K562 (cell line): ENCODE data around the gene IFNGR2.

ENCODE experiments used
- MYBL2 ChIP-seq, 2 experiments: fragments of 450-650 bp in 1 of 2; sonication (generic) in 1 of 2; formaldehyde crosslinking in 1 of 2; IDR thresholded peaks; 2 replicates each; pipeline versions ENCODE4 v1.6.1 to v1.8.1; 2017 to 2022; ENCODE audit warnings: borderline replicate concordance in 1 of 2, inconsistent platforms in 1 of 2, low read depth in 1 of 2, mild to moderate bottlenecking in 1 of 2, missing genetic modification reagents in 1 of 2, moderate library complexity in 1 of 2
- POLR2A ChIP-seq: fragments of 450-650 bp; conservative IDR thresholded peaks from 2 replicates; pipeline ENCODE4 v1.6.1; 2016
- RCOR1 ChIP-seq, 2 experiments: IDR thresholded peaks; 2 replicates each; pipeline ENCODE4 v1.6.1; 2012; ENCODE audit warnings: low read depth in 2 of 2, low read length in 2 of 2, borderline replicate concordance in 1 of 2, improper control_type of control experiment in 1 of 2
- SIN3A ChIP-seq, 2 experiments: fragments of 150-350 bp in 1 of 2; IDR thresholded peaks; 2 replicates each; pipeline ENCODE4 v1.6.1; 2011 to 2016; ENCODE audit warnings: borderline replicate concordance in 2 of 2, low read depth in 2 of 2, low read length in 2 of 2, mild to moderate bottlenecking in 2 of 2, moderate library complexity in 2 of 2; ENCODE audit not compliant: control insufficient read depth in 1 of 2
- TF ChIP-seq, protein P1 (sequence below): sonication (generic); formaldehyde crosslinking; IDR thresholded peaks from 2 replicates; pipeline ENCODE4 v1.8.0; 2023; ENCODE audit warnings: mild to moderate bottlenecking, missing genetic modification reagents
- TF ChIP-seq, protein P2 (sequence below), 2 experiments: fragments of 450-650 bp in 1 of 2; sonication (generic) in 1 of 2; formaldehyde crosslinking; conservative IDR thresholded peaks; 2 replicates each; pipeline versions ENCODE4 v1.4.0 to v1.8.1; 2020 to 2022; ENCODE audit warnings: mild to moderate bottlenecking in 1 of 2, missing genetic modification reagents in 1 of 2

DNA sequence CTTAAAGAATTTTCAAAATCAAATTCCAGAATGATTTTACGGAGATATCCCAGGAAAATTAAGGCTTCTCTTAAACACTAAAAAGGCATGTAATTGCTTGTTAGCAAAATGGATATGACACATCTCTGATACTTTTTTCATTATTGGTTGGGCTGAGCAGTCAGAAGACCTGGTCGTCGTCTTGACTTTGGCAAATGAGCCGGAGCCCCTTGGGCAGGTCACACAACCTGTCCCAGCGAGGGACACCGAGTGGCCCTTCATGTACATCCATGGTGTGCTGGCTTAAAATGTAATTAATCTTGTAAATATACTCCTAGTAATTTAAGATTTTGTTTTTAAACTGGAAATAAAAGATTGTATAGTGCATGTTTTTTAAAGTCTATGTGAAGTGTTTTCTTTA lies 33.9 kb downstream of the IFNGR2 start:
- TF ChIP-seq POLR2A (no peak), MYBL2 (IDR thresholded peaks at IDR 0.05; ENCODE audit: low read depth) (no peak), MYBL2 (CRISPR knock-in tag; IDR thresholded peaks at IDR 0.05; ENCODE audit: borderline replicate concordance) (no peak), SIN3A (IDR thresholded peaks at IDR 0.05; ENCODE audit: borderline replicate concordance in 2 of 2, control insufficient read depth in 1 of 2, low read depth in 2 of 2, low read length in 2 of 2) (no peak), RCOR1 (IDR thresholded peaks at IDR 0.05; ENCODE audit: borderline replicate concordance in 1 of 2, low read depth in 2 of 2, low read length in 2 of 2) (no peak)
- TF ChIP-seq, protein P1, sequence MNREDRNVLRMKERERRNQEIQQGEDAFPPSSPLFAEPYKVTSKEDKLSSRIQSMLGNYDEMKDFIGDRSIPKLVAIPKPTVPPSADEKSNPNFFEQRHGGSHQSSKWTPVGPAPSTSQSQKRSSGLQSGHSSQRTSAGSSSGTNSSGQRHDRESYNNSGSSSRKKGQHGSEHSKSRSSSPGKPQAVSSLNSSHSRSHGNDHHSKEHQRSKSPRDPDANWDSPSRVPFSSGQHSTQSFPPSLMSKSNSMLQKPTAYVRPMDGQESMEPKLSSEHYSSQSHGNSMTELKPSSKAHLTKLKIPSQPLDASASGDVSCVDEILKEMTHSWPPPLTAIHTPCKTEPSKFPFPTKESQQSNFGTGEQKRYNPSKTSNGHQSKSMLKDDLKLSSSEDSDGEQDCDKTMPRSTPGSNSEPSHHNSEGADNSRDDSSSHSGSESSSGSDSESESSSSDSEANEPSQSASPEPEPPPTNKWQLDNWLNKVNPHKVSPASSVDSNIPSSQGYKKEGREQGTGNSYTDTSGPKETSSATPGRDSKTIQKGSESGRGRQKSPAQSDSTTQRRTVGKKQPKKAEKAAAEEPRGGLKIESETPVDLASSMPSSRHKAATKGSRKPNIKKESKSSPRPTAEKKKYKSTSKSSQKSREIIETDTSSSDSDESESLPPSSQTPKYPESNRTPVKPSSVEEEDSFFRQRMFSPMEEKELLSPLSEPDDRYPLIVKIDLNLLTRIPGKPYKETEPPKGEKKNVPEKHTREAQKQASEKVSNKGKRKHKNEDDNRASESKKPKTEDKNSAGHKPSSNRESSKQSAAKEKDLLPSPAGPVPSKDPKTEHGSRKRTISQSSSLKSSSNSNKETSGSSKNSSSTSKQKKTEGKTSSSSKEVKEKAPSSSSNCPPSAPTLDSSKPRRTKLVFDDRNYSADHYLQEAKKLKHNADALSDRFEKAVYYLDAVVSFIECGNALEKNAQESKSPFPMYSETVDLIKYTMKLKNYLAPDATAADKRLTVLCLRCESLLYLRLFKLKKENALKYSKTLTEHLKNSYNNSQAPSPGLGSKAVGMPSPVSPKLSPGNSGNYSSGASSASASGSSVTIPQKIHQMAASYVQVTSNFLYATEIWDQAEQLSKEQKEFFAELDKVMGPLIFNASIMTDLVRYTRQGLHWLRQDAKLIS: no peak
- TF ChIP-seq, protein P2, sequence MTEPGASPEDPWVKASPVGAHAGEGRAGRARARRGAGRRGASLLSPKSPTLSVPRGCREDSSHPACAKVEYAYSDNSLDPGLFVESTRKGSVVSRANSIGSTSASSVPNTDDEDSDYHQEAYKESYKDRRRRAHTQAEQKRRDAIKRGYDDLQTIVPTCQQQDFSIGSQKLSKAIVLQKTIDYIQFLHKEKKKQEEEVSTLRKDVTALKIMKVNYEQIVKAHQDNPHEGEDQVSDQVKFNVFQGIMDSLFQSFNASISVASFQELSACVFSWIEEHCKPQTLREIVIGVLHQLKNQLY (CRISPR knock-in tag; conservative IDR thresholded peaks at IDR 0.05): no peak
